ENCODE measurements around the gene PCK2. TPM values are rescaled to one million over a fixed set of nuclear protein-coding genes. Genes with fewer than 3 reads are reported as not detected.
A peak's percentile ranks its signal among the peaks of the same experiment; 100 is the strongest.

The PCK2 gene
- total and polyA plus RNA-seq, 2 experiments from 2014 or later: 68.7 to 88.8 TPM

DNA sequence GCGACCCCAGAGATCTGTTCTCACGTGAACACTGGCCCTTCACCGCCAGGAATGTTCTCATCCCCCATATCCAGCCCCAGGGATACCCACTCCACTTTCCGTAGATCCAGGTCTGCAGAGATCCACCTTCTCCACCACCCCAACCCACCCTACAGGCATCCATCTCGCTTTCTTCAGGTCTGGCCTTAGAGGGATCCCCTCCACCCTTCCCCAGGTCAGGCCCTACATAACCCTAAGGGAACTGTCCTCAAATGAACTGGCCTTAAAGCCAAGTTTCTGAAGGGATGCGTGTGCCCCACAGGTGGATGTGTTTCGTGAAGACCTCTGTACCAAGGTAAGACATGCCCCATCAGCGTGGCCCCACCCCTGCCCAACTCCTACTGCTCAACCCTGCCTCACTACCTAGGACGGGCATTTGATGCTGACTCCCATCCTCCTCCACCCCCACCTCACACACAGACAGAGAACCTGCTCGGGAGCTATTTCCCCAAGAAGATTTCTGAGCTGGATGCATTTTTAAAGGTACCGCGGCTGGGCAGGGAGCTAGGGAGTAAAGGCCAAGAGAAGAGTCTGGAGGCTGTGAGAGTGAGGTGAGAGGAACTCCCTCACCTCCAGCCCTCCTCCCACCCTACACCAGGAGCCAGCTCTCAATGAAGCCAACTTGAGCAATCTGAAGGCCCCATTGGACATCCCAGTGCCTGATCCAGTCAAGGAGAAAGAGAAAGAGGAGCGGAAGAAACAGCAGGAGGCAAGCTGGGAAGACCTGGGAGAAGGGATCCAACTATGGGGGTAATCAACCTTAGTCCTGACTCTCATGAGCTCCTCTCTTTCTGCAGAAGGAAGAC lies 42.8 kb downstream of the PCK2 start:
- no peak for DNase-seq (ENCODE audit: low spot score)
- Histone ChIP-seq H3K79me2 (peaks cover 43% of the 10 kb centered on the region), H3K4me3 (peak overlapping the region; percentile 95), H4K20me1 (ENCODE audit: insufficient read depth, poor library complexity, severe bottlenecking) (peaks cover 3% of the 10 kb centered on the region), H3K9me3 (ENCODE audit: low read depth) (no peaks in the 10 kb centered on the region), H3K27ac (peak overlapping the region; percentile 89), H3K27me3 (no peaks in the 10 kb centered on the region), H3K4me1 (ENCODE audit: insufficient read depth) (peaks cover 7% of the 10 kb centered on the region), H2AFZ (no peak overlapping the region), H3K36me3 (replicated peaks; ENCODE audit: insufficient read depth, low read depth) (no peaks in the 10 kb centered on the region), H3K4me2 (peak overlapping the region; percentile 97), H3K9me2 (replicated peaks; ENCODE audit: insufficient read depth) (no peaks in the 10 kb centered on the region)
- TF ChIP-seq EZH2phosphoT487 (IDR thresholded peaks at IDR 0.05; ENCODE audit: low read depth, severe bottlenecking, unreplicated experiment): no peak
- no peak for TF ChIP-seq EZH2 (IDR thresholded peaks at IDR 0.05; ENCODE audit: borderline replicate concordance)
- TF ChIP-seq, protein P1, sequence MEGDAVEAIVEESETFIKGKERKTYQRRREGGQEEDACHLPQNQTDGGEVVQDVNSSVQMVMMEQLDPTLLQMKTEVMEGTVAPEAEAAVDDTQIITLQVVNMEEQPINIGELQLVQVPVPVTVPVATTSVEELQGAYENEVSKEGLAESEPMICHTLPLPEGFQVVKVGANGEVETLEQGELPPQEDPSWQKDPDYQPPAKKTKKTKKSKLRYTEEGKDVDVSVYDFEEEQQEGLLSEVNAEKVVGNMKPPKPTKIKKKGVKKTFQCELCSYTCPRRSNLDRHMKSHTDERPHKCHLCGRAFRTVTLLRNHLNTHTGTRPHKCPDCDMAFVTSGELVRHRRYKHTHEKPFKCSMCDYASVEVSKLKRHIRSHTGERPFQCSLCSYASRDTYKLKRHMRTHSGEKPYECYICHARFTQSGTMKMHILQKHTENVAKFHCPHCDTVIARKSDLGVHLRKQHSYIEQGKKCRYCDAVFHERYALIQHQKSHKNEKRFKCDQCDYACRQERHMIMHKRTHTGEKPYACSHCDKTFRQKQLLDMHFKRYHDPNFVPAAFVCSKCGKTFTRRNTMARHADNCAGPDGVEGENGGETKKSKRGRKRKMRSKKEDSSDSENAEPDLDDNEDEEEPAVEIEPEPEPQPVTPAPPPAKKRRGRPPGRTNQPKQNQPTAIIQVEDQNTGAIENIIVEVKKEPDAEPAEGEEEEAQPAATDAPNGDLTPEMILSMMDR (IDR thresholded peaks at IDR 0.05; ENCODE audit: poor library complexity): no peak
- 39% methylated on average over 12 of the region's 13 CpGs for WGBS (ENCODE audit: low lambda C conversion rate, missing lambda C conversion rate)

DNA sequence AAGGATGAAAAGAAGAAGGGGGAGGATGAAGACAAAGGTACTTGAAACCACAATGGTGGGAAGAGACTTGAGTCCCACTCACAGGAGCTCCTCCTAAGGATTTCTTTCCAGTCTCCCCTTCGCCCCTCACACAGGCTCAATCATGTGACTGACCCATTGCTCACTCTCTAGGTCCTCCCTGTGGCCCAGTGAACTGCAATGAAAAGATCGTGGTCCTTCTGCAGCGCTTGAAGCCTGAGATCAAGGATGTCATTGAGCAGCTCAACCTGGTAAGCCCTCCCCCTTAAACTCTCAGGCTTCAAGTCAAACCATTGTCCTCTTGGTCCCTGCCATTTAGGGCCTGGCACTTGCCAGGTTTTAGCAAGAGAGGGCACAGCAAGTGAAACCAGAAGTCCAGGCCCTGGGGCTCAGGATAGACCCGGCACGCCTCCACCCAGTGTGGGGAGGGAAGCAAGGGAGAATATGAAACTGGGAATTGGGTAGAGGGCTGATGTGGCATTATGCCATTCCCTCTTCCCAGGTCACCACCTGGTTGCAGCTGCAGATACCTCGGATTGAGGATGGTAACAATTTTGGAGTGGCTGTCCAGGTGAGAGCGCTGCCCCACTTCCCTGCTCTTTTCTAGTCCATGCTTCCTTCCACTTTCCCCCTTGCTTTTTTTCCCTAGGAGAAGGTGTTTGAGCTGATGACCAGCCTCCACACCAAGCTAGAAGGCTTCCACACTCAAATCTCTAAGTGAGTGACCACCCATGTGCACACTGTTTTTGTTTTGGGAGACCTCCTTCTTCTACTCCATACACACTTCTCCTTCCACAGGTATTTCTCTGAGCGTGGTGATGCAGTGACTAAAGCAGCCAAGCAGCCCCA lies 43.7 kb downstream of the PCK2 start:
- WGBS (ENCODE audit: low lambda C conversion rate, missing lambda C conversion rate): 95% methylated on average over 8 of the region's 8 CpGs
- Histone ChIP-seq H3K4me2 (no peak overlapping the region), H4K20me1 (ENCODE audit: insufficient read depth, poor library complexity, severe bottlenecking) (peaks cover 3% of the 10 kb centered on the region), H3K4me1 (ENCODE audit: insufficient read depth) (peaks cover 7% of the 10 kb centered on the region), H3K79me2 (peaks cover 43% of the 10 kb centered on the region), H3K36me3 (replicated peaks; ENCODE audit: insufficient read depth, low read depth) (no peaks in the 10 kb centered on the region), H3K4me3 (no peak overlapping the region), H3K9me2 (replicated peaks; ENCODE audit: insufficient read depth) (no peaks in the 10 kb centered on the region), H3K27me3 (no peaks in the 10 kb centered on the region), H2AFZ (no peak overlapping the region), H3K9me3 (ENCODE audit: low read depth) (no peaks in the 10 kb centered on the region), H3K27ac (no peak overlapping the region)
- TF ChIP-seq EZH2phosphoT487 (IDR thresholded peaks at IDR 0.05; ENCODE audit: low read depth, severe bottlenecking, unreplicated experiment): no peak
- TF ChIP-seq, protein P1 (IDR thresholded peaks at IDR 0.05; ENCODE audit: poor library complexity): no peak
- no peak for TF ChIP-seq EZH2 (IDR thresholded peaks at IDR 0.05; ENCODE audit: borderline replicate concordance)
- DNase-seq (ENCODE audit: low spot score): no peak

- no peak overlapping the region for H2AFZ ChIP-seq
- H3K79me2 ChIP-seq: peaks cover 43% of the 10 kb centered on the region
- WGBS (ENCODE audit: low lambda C conversion rate, missing lambda C conversion rate): 96% methylated on average over 13 of the region's 13 CpGs
- H3K27me3 ChIP-seq: no peaks in the 10 kb centered on the region
- no peak overlapping the region for H3K27ac ChIP-seq
- no peaks in the 10 kb centered on the region for H3K36me3 ChIP-seq (replicated peaks; ENCODE audit: insufficient read depth, low read depth)
- H4K20me1 ChIP-seq (ENCODE audit: insufficient read depth, poor library complexity, severe bottlenecking): peaks cover 3% of the 10 kb centered on the region
- H3K4me1 ChIP-seq (ENCODE audit: insufficient read depth): peaks cover 7% of the 10 kb centered on the region
- TF ChIP-seq EZH2 (IDR thresholded peaks at IDR 0.05; ENCODE audit: borderline replicate concordance) (no peak), EZH2phosphoT487 (IDR thresholded peaks at IDR 0.05; ENCODE audit: low read depth, severe bottlenecking, unreplicated experiment) (no peak)
- TF ChIP-seq, protein P1 (IDR thresholded peaks at IDR 0.05; ENCODE audit: poor library complexity): no peak
- no peak for DNase-seq (ENCODE audit: low spot score)
- H3K4me2 ChIP-seq: no peak overlapping the region
- no peaks in the 10 kb centered on the region for H3K9me3 ChIP-seq (ENCODE audit: low read depth)
- H3K9me2 ChIP-seq (replicated peaks; ENCODE audit: insufficient read depth): no peaks in the 10 kb centered on the region
- no peak overlapping the region for H3K4me3 ChIP-seq
These were observed 44.5 kb downstream of the PCK2 start for GRCh38 chr14:24138396-24139271.
